GM19467 (cell line): ENCODE results near the gene CCL26.

Source experiments
- ATAC-seq: cut with Tn5 transposase; IDR thresholded peaks from one replicate; pipeline ENCODE4 v1.9.1; 2021; ENCODE audit warnings: mild to moderate bottlenecking, moderate library complexity; ENCODE audit not compliant: unreplicated experiment

The CCL26 gene, protein sequence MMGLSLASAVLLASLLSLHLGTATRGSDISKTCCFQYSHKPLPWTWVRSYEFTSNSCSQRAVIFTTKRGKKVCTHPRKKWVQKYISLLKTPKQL

DNA sequence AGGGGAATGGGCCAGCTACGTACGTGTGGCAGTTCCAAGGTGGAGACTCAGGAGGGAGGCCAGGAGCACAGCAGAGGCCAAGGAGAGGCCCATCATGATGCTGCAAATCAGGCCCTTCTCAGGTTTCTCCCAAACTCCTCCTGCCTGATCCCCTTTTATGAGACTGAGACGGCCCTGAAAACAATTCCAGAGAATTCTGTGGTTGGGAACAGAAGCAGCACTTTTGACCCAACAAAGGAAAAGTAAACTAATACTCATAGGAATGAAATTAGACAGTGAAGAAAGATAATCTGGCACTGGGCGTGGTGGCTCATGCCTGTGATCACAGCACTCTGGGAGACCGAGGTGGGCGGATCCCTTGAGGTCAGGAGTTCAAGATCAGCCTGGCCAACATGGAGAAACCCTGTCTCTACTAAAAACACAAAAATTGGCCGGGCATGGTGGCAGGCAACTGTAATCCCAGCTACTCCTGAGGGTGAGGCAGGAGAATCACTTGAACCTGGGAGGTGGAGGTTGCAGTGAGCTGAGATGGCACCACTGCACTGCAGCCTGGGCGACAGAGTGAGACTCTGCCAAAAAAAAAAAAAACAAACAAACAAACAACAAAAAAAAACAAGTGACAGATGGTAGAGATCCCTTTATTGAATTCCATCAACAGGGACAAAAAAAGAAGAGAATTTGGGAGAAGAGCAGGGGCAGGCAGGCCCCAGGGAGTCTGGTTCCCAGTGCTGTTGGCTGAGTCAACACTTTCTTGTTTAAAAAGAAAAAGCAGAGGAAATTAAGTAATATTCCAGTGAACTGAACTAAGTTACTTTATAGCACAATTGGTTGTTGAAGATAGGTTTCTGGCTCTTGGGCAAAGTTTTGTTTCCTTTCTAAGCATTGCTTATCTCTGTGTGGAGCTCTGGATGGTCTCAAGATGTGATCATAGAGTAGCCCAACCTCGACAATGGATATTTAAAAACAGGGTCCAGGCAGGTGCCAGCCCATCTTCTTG is at the start of gene CCL26:
Gene CCL26, minus strand, starts transcription at position 131 of the 997 bp plus-strand sequence. Its CDS starts 35 bp downstream, at position 96.
- ATAC-seq = no peak

DNA sequence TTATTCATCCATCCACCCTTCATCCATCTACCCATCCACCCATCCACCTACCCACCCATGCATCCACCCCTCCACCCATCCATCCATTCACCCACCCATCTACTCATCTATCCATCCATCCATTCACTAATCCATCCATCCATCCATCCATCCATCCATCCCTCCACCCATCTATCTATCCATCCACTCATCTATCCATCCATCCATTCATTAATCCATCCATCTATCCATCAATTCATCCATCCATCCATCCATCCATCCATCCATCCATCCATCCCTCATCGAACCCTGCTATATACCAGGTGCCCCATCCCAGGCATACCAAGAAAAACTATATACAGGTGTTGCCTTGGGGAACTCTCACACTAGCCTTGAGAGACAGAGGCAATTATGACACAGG is 48.7 kb upstream of the CCL26 start:
- ATAC-seq = no peak

DNA sequence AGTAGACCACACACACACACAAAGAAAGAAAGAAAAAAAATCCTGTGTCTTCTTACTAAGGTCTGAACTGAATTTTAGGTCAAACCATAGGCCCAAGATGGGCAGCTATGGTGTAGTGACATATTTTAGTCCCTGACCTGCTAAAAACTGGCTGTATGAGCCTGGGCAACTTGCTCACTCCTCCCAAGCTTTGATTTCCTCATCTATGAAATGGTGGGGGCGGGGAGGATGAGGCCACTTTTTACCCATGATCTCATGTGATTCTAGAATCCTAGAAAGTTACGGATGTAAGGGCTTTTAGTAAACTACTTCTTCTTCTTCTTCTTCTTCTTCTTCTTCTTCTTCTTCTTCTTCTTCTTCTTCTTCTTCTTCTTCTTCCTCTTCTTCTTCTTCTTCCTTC is 47.7 kb upstream of the CCL26 start:
- no peak for ATAC-seq

DNA sequence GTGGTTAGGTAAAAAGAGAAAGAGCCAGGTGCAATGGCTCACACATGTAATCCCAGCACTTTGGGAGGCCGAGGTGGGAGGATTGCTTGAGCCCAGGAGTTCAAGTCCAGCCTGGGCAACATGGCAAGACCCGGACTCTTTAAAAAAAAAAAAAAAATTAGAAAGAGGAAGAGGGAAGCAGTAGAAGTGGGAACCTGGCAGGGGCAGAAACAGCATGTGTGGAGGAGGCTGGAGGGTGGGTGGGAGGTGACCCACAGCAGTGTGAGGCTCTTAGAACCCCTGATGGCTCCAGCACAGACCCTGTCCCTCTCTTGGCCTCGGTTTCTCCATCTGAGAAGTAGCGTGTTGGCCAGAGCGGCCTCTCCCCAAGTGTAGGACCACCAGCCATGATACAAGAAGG is 46.5 kb upstream of the CCL26 start:
- no peak for ATAC-seq

DNA sequence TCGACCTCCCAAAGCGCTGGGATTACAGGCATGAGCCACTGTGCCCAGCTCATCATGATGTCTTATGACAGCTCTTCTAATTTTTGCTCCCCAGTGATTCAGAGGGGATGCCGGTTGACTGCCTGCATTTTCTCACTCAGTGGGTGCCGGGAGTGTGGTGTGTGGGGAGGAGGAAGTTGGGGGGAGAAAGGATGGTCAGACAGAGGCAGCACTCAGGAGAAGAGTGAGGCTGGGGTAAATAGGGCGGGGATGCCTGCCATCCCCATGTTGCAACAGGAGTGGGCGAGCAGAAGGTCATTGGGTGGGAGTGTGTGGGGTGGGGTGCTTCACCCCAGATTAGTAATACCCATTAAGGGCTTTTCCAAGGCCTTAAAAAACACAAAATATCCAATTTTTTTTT is 45.1 kb upstream of the CCL26 start:
- ATAC-seq = no peak

DNA sequence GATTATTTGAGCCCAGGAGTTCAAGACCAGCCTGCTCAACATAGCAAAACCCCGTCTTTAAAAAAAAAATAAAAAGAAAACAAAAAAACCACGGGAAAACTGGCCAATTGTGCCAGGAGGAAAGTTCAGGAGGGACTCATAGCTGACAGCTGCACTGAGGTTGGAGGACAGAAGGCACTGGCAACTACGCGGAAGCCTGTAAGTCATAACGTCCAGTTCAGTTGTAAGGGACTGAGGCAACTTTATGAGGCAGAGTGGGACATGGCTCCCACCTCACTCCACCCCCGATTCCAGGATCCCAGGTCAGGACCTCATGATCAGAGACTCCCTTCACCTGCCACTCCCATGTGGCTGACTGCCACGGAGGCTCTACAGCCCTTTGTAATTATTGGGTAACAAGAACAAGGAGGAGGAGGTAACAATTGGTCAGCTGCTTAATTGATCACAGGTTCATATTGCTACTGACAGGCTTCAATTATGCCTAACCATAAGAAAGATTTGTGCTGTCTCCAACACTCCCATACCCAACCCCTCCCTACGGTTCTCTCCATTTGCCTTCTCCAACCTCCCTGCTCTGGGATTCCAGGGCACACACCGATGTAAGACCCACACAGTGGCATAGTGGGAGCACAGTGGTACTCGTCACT is 43.5 kb upstream of the CCL26 start:
- no peak for ATAC-seq

DNA sequence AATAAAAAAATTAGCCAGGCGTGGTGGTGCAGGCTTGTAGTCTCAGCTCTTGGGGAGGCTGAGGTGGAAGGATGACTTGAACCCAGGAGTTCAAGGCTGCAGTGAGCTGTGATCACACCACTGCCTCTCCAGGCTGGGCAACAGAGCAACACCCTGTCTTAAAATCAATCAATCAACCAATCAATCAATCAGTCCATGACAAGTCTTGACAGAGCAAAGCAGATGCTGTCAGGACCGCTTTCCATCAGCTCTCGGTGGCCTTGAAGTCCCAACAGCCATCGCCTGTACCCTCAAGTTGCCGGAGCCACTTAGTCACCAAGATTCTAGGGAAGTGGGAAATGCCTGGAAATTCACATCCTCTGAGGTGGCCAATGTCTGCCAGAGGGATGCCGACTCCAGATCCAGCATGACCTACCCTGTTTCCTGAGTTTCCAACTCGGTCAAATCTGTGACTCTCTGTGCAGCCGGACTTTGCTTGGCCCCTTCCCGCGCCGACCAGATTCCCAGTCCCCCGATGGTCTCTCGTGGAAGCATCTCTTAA is 42.5 kb upstream of the CCL26 start:
- no peak for ATAC-seq

DNA sequence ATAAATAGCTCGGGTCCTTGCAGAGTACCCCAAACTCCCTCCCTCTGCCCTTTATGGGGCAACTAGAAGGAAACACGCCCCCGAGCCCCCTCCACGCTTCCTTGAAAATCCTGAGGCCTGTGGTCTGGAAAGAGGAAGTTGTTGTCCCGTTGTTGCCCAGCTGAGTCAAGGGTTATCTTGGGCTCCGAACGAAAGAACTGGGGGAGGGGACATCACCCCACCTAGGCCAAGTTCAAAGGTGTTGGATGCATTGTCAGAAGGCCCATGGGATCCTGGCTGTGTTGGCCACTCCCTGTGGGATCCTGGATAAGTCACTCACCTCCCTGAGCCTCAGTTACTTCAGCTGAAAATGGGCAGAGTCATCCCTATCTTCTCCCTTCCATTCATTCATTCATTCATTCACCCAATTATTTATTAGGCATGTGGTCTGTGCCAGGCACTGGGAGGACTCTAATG is 41.8 kb upstream of the CCL26 start, which contains the start of gene CCL24:
Gene CCL24, minus strand, starts transcription at position 26 of the 456 bp plus-strand sequence. CDS start 91 bp downstream, outside the sequence.
- ATAC-seq = no peak

DNA sequence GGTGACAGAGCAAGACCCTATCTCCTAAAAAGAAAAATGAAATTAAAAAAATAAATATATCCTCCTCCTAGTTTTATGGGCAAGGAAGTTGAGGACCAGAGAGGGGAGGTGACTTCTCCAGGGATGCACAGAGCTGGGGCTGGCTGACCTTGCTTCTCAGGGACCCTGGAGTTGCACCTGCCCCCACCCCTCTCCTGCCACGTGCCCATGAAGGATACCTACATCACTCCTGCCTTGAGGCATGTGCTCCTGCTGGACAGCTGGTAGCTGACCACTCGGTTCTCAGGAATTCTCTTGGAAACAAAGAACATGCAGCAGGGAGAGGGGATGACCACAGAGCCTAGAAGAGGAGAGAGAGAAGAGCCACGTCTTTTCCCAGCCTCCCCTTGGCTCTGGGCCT is 41.1 kb upstream of the CCL26 start:
- ATAC-seq = no peak

DNA sequence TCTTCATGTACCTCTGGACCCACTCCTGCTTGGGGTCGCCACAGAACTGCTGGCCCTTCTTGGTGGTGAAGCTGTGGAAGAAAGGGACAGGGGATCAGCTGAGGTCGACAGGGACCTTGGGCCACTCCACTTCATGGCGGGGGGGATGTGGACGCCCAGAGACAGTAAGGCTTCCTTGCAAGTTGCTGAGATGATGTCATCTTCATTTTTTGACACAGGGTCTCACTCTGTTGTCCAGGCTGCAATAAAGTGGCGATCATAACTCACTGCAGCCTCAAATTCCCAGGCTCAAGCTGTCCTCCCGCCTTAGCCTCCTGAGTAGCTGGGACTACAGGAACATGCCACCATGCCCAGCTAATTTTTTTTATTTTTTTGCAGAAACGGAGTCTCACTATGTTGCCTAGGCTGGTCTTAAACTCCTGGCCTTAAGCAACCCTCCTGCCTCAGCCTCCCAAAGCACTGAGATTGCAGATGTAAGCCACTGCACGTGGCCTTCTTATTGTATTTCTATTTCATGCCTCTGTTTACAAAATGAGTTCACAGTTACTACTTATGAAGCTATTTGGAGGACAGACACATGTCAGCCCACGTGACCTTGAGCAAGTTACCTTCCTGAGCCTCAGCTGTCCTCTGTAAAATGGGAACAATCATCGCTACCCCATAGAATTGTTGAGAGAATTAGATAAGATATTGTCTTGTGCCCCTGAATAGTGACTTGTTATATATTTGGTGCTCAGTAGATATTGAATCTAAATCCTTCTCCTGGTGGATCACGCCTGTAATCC is 40.1 kb upstream of the CCL26 start:
- ATAC-seq = no peak

DNA sequence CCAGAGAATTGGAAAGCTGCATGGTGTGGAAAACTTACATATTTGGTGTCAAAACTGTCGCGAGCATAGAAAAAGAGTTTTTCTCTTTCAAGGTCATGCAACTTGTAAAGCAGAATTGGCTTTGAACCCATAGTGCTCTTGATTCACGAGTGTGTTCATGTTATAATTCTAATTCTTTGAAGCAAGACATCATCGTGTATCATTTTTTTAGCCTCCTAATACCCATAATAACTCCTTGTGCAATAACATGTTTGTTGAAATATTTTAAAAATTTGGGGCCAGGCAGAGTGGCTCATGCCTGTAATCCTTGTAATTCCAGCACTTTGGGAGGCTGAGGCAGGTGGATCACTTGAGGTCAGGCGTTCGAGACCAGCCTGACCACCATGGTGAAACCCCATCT is 37.4 kb upstream of the CCL26 start:
- no peak for ATAC-seq

DNA sequence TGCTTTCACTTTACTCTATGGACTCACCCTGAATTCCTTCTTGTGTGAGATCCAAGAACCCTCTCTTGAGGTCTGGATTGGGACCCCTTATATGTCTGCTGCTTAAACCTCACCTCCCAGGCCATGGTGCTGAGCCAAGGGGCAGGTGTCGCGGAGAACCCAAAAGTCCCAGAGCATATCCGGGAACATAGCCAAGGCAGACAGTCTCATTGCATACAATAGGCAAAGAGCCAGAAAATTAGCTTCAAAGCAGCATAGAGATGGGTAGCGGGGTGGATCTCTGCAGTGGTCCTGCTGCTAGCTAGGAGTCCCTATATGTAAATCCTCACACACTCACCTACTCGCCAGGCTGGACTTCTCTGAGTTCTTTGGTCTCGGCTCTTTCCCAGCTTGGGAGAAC is 36.1 kb upstream of the CCL26 start:
- ATAC-seq = no peak

DNA sequence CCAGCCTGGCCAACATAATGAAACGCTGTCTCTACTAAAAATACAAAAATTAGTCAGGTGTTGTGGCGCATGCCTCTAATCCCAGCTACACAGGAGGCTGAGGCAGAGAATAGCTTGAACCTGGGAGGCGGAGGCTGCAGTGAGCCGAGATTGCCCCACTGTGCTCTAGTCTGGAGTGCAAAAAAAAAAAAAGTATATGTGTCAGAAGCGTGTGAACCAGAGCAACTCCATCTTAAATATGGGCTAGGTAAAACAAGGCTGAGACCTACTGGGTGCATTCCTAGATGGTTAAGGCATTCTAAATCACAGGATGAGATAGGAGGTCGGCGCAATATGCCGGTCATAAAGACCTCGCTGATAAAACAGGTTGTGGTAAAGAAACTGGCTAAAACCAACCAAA is 35.4 kb upstream of the CCL26 start:
- ATAC-seq = no peak

DNA sequence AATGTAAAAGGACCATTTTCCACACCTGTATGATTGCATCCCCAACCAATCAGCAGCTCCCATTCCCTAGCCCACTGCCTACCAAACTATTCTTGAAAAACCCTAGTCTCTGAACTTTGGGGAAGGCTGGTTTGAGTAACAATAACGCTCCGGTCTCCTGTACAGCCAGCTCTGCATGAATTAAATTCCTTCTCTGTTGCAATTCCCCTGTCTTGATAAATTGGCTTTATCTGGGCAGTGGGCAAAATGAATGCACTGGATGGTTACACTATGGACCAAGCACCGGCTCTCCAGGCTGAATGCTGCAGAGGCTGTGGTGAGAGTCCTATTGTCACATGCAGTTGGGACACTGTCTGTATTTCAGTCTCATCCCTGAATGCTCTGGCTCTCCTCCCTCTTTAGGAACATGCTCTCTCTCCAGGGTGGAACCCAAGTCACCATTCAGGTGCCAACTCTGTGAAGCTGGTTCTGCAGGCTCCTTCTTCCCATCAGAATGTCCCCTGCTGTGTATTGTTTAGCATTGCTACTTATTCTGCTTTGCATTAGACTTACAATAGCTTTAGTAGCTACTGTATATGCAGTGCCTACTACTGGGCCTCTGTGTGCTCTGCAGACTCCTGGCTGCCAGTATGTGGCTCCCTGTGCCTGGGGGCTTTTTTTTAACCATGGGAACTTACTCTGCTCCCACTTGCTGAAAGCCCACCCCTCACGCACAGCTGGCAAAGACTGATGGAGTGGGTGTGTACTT is 34.7 kb upstream of the CCL26 start:
- ATAC-seq = no peak

DNA sequence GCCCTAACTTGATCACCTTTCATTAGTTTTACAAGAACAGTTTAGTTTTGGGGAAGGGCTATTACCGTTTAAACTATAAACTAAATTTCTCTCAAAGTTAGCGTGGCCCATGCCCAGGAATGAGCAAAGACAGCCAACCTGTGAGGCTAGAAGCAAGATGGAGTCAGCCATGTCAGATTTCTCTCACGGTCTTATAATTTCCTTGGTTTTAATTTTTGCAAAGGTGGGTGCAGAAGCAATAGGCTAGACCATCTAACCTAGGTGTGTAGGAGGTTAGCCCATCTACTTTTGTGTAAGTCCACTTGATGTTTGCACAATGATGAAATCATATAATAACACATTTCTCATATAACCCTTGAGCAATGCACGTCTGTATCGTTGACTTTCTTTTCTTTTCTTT is 32.7 kb upstream of the CCL26 start:
- ATAC-seq = no peak

DNA sequence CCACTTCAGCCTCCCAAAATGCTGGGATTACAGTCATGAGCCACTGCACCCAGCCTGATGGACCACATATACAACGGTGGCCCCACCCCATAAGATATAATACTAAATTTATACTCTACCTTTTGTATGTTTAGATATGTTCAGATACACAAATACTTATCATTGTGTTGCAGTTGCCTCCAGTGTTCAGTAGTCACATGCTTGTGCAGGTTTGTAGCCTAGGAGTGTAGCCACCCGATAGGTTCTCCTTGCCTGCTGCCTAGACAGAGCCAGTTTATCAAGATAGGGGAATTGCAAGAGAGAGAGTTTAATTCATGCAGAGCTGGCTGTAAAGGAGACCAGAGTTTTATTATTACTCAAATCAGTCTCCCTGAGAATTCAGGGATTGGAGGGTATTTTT is 32.0 kb upstream of the CCL26 start:
- no peak for ATAC-seq

DNA sequence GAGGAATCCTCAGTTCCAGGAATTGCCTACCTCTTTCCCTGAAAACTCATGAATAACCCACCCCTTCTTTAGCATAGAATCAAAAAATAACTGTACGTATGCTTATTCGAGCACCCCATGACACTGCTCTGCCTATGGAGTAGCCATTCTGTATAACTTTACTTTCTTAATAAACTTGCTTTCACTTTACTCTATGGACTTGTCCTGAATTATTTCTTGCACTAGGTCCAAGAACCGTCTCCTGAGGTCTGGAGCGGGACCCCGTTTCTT is 30.5 kb upstream of the CCL26 start:
- no peak for ATAC-seq

DNA sequence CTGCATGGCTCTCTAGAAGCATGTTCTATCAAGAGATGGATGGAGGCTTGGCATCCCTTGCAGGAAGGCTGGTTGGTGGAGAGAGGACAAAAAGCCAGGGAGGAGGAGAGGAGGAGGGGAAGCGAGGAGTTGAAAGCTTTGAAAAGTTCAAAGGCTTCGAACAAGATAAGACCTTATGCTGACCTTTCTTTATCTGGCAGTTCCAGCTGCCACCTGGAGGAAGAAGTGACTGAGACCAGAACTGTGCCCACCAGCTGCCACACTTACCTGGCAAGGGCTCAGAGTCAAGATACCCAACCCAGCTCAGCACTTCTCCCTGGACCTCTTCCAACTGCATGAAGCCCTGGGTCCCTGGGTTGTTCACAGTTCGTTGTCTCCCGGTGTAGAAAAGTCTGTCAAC is 26.8 kb upstream of the CCL26 start:
- no peak for ATAC-seq

DNA sequence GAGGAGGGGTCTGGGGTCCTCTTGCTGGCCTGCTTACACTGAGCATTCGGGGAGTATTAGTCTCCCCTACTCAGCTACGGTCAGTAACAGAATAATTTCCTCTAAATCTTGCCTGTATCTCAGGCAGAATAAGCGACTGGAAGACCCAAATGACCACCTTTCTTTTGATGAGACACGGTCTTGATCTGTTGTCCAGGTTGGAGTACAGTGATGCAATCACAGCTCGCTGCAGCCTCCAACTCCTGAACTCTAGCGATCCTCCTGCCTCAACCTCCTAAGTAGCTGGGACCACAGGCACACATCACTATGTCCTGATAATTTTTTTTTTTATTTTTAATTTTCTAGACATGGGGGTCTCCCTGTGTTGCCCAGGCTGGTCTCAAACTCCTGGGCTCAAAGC is 24.4 kb upstream of the CCL26 start:
- ATAC-seq = no peak

DNA sequence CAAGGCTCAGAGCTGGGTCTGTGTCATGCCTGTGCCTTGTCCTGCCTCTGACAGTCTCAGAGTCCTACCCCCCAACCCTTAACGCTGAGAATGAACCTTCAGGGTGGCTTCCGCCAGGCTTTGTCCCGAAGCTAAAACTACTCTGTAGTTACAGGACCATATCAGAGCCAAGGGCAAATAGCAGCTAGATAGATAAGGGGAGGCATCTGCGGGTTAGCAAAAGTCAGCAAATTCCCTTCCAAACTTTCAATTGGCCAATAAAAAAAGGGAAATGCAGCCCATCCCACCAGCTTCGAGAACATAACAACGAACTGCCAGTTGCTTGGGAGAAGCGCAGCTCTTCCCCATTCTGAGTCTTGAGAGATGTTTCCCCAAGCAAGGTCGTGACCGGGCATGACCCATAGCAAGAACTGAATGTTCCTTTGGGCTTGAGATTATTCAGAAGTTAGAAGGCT is 23.8 kb upstream of the CCL26 start:
- ATAC-seq = no peak
